Caco-2 (cell line): ENCODE data around the gene MED10. TPM values are rescaled to one million over a fixed set of nuclear protein-coding genes. Genes with fewer than 3 reads are reported as not detected.

Experiments
- BruUV-seq: library from RNA; stranded (reverse); fragments of 400-500 nt; replicated peaks from 2 replicates; lab custom pipeline; 2021; lab: Mats Ljungman, UMichigan
- CTCF ChIA-PET: fragments of 300-600 bp; sonication (Branson Sonifier 250); formaldehyde crosslinking; loops from one replicate; lab custom pipeline; 2022; ENCODE audit warnings: antibody characterized with exemption; lab: Charles Lee
- POLR2A ChIA-PET: fragments of 300-600 bp; sonication (Branson Sonifier 250); formaldehyde crosslinking; loops from one replicate; lab custom pipeline; 2022; ENCODE audit warnings: antibody characterized with exemption; lab: Charles Lee
- DNase-seq, 2 experiments: peaks; one replicate each; pipeline versions ENCODE4 v3.0.0 to v3.0.0-alpha.2; 2020 to 2022
- H3K27me3 ChIP-seq: replicated peaks from 2 replicates; pipeline ENCODE4 v1.6.0; 2011; ENCODE audit warnings: low read length; ENCODE audit not compliant: control insufficient read depth, insufficient read depth
- H3K36me3 ChIP-seq: 2 replicates; pipeline ENCODE4 v1.5.1; 2011; ENCODE audit warnings: low read length; ENCODE audit not compliant: control insufficient read depth, insufficient read depth
- H3K4me1 ChIP-seq: fragments of 250-450 bp; sonication (Bioruptor Pico); 2 replicates; pipeline ENCODE4 v1.5.1; 2020; ENCODE audit warnings: mild to moderate bottlenecking
- H3K4me3 ChIP-seq: 2 replicates; pipeline ENCODE4 v1.5.1; 2011; ENCODE audit warnings: low read depth, mild to moderate bottlenecking, control low read depth, low read length
- H3K9me3 ChIP-seq: fragments of 250-450 bp; sonication (Bioruptor Pico); 2 replicates; pipeline ENCODE4 v1.5.1; 2020; ENCODE audit warnings: mild to moderate bottlenecking, moderate library complexity
- H3K27ac Mint-ChIP-seq: one replicate; pipeline ENCODE4 v1.8.0; 2022; ENCODE audit warnings: mixed read lengths; ENCODE audit not compliant: unreplicated experiment
- H3K27me3 Mint-ChIP-seq: one replicate; pipeline ENCODE4 v1.8.0; 2022; ENCODE audit warnings: mixed read lengths; ENCODE audit not compliant: insufficient read depth, unreplicated experiment
- H3K36me3 Mint-ChIP-seq: one replicate; pipeline ENCODE4 v1.8.0; 2022; ENCODE audit warnings: mild to moderate bottlenecking, mixed read lengths; ENCODE audit not compliant: insufficient read depth, unreplicated experiment
- H3K4me1 Mint-ChIP-seq: one replicate; pipeline ENCODE4 v1.8.0; 2022; ENCODE audit warnings: low read depth, mixed read lengths; ENCODE audit not compliant: unreplicated experiment
- H3K4me3 Mint-ChIP-seq: one replicate; pipeline ENCODE4 v1.8.0; 2022; ENCODE audit warnings: mild to moderate bottlenecking, moderate library complexity, mixed read lengths; ENCODE audit not compliant: unreplicated experiment
- H3K9me3 Mint-ChIP-seq: one replicate; pipeline ENCODE4 v1.8.0; 2022; ENCODE audit warnings: mixed read lengths; ENCODE audit not compliant: unreplicated experiment
- CTCF ChIP-seq, 2 experiments: fragments of 200-600 bp in 1 of 2; IDR thresholded peaks; 1 replicate in 1 of 2; 2 replicates in 1 of 2; pipeline versions ENCODE4 v1.5.1 to v1.8.0; 2011 to 2022; ENCODE audit warnings: antibody characterized with exemption in 1 of 2, control low read depth in 1 of 2, inconsistent platforms in 1 of 2, low read depth in 1 of 2, low read length in 1 of 2, mild to moderate bottlenecking in 1 of 2, moderate library complexity in 1 of 2; ENCODE audit not compliant: insufficient read depth in 1 of 2, severe bottlenecking in 1 of 2, unreplicated experiment in 1 of 2
- intact Hi-C: fragments of 100-400 bp; cut with micrococcal nuclease; formaldehyde crosslinking; loops from one replicate; pipeline ENCODE4 v1.10.0; 2022; ENCODE audit not compliant: unreplicated experiment
- total RNA-seq: library from RNA; stranded (reverse); gene quantifications from 2 replicates; pipeline ENCODE4 v1.2.3, GENCODE V29; 2022

MED10 gene
- total RNA-seq, 1 experiment from 2014 or later = 50.6 TPM

- H3K9me3 ChIP-seq = no peaks in the 10 kb centered on the region
- H3K4me1 ChIP-seq = no peaks in the 10 kb centered on the region
- no peaks in the 10 kb centered on the region for H3K36me3 ChIP-seq
- H3K27me3 ChIP-seq = no peaks in the 10 kb centered on the region; the same call in 1 of the 2 replicates
- intact Hi-C loops = no loop called here
- TF ChIP-seq CTCF (IDR thresholded peaks at IDR 0.05; ENCODE audit: insufficient read depth in 1 of 2, low read depth in 1 of 2, low read length in 1 of 2, severe bottlenecking in 1 of 2, unreplicated experiment in 1 of 2) = no peak
- H3K4me1 Mint-ChIP-seq = no peaks in the 10 kb centered on the region
- no peak for DNase-seq
- ChIA-PET CTCF (no interaction called here), POLR2A (no interaction called here)
- H3K27ac Mint-ChIP-seq = no peak overlapping the region
- no peaks in the 10 kb centered on the region for H3K9me3 Mint-ChIP-seq
- H3K4me3 ChIP-seq = no peak overlapping the region
- H3K4me3 Mint-ChIP-seq = no peak overlapping the region
- BruUV-seq = no TSS peak
- H3K36me3 Mint-ChIP-seq = no peaks in the 10 kb centered on the region
- peaks cover 55% of the 10 kb centered on the region for H3K27me3 Mint-ChIP-seq
Measured at GRCh38 chr5:6348476-6349000, 29.8 kb downstream of the MED10 start.

- BruUV-seq = no TSS peak
- no peak overlapping the region for H3K27ac Mint-ChIP-seq
- no peaks in the 10 kb centered on the region for H3K9me3 ChIP-seq
- H3K27me3 Mint-ChIP-seq = peaks cover 49% of the 10 kb centered on the region
- H3K4me1 Mint-ChIP-seq = no peaks in the 10 kb centered on the region
- CTCF ChIA-PET = no interaction called here
- H3K4me3 ChIP-seq = no peak overlapping the region
- TF ChIP-seq CTCF (IDR thresholded peaks at IDR 0.05; ENCODE audit: insufficient read depth in 1 of 2, low read depth in 1 of 2, low read length in 1 of 2, severe bottlenecking in 1 of 2, unreplicated experiment in 1 of 2) = no peak
- H3K9me3 Mint-ChIP-seq = no peaks in the 10 kb centered on the region
- H3K4me1 ChIP-seq = no peaks in the 10 kb centered on the region
- H3K4me3 Mint-ChIP-seq = no peak overlapping the region
- no peaks in the 10 kb centered on the region for H3K36me3 Mint-ChIP-seq
- no peak for DNase-seq
- POLR2A ChIA-PET = no interaction called here
- H3K36me3 ChIP-seq = no peaks in the 10 kb centered on the region
- intact Hi-C loops = no loop called here
- no peaks in the 10 kb centered on the region; the same call in 1 of the 2 replicates for H3K27me3 ChIP-seq
Measured at GRCh38 chr5:6347673-6348072, 30.7 kb downstream of the MED10 start.

- no peak overlapping the region for H3K4me3 ChIP-seq
- H3K9me3 ChIP-seq = no peaks in the 10 kb centered on the region
- H3K27me3 ChIP-seq = no peaks in the 10 kb centered on the region; the same call in 1 of the 2 replicates
- Mint-ChIP-seq H3K9me3 (no peaks in the 10 kb centered on the region), H3K4me3 (no peak overlapping the region), H3K4me1 (no peaks in the 10 kb centered on the region), H3K27me3 (peaks cover 44% of the 10 kb centered on the region), H3K36me3 (no peaks in the 10 kb centered on the region), H3K27ac (no peak overlapping the region)
- intact Hi-C loops = no loop called here
- DNase-seq = no peak
- ChIA-PET CTCF (no interaction called here), POLR2A (no interaction called here)
- no peaks in the 10 kb centered on the region for H3K4me1 ChIP-seq
- no peak for TF ChIP-seq CTCF (IDR thresholded peaks at IDR 0.05; ENCODE audit: insufficient read depth in 1 of 2, low read depth in 1 of 2, low read length in 1 of 2, severe bottlenecking in 1 of 2, unreplicated experiment in 1 of 2)
- H3K36me3 ChIP-seq = no peaks in the 10 kb centered on the region
- no TSS peak for BruUV-seq
Measured at GRCh38 chr5:6347165-6347564, 31.2 kb downstream of the MED10 start.
